GM21576 (cell line): ENCODE data around the gene PSG4.
"Not testable (repeated sequence)": the region's sequence is repeated elsewhere in the genome, so short reads cannot be mapped to it uniquely, and the experiment has no call there.

Source experiments
- ATAC-seq: cut with Tn5 transposase; IDR thresholded peaks from one replicate; pipeline ENCODE4 v1.9.1; 2021; ENCODE audit warnings: mild to moderate bottlenecking, moderate library complexity; ENCODE audit not compliant: unreplicated experiment

PSG4 gene

DNA sequence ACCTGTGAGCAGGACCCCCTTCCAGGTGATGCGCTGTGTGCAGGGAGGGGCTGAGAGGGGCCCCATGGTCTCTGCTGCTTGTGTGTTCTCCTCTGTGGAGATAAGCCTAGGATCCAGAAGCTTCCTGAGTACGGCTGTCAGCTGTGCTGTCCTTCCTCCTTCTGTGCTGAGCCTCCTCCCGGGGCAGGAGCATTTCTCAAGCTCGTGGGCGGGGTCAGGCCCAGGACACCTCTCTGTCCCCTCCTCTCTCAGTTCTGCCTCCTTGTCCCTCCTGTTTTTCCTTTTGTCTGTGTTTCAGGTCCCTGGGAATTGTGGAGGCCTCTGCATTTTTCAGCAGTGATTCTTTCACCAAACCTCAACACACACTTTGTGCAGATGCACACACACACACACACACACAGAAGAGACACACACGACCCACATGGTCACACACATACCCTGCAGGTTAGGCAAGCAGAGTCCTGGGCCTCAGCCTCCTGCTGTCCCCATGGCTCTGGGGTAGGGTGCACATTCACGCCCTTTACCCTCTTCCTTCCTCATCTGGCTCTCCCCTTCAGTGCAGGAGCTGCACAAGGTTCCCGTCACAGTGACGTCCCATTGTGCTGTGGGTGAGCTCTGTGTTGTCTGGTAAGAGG, at the start of gene PSG4:
Gene PSG4 (minus strand): TSS at position 168 of the 635 bp plus-strand sequence. CDS start 102 bp downstream, at position 66.
- not testable (repeated sequence) for ATAC-seq

DNA sequence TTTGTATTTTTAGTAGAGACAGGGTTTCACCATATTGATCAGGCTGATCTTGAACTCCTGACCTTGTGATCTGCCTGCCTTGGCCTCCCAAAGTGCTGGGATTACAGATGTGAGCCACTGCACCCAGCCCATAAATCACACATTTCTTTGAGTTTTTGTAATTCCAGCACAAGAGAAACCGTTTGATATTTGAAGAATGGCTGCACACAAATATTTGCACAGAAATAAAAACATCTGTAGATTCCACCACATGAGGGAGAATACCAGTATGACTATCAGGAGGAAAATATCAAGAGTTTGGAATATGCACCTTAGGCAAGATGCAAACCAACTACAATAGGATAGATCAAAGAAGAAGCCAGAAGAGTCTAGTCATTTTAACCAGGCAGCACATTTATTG, 46.0 kb upstream of the PSG4 start:
- ATAC-seq, result not testable (repeated sequence)

DNA sequence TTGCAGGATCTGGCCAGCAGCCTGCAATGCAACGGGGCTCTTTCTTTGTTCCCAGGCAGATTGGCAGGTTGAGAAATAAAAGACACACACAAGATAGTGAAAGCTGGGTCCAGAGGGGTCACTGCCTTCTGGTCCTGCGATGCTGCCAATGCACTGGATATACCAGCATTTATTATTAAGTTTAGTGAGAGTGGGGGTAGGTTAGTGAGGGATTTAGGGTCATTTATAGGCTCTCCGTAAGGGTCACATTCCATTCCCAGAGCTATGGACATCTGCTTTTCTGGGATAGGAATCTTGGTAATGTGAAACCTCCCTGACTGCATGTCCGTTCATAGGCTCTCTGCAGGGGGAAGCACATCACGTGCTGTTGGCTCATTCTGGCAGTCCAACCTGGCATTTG, 44.9 kb upstream of the PSG4 start:
- not testable (repeated sequence) for ATAC-seq

DNA sequence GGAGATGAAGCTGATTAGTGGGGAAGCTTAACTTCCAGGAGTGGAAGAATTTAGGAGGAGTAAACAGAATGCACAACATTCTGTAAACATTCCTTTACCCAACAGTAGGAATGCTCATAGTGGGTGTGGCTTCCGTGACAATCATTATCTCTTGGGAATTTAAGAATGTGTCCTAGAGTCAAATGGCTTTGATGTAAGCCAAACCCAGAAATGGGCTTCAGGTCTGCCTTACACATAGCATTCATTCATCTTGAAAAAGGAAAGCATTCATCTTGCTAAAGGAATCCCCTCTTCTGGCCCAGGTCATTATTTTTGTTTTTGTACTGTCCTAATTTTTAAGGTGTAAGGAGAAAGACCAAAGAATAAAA, 43.2 kb upstream of the PSG4 start:
- ATAC-seq, result not testable (repeated sequence)

DNA sequence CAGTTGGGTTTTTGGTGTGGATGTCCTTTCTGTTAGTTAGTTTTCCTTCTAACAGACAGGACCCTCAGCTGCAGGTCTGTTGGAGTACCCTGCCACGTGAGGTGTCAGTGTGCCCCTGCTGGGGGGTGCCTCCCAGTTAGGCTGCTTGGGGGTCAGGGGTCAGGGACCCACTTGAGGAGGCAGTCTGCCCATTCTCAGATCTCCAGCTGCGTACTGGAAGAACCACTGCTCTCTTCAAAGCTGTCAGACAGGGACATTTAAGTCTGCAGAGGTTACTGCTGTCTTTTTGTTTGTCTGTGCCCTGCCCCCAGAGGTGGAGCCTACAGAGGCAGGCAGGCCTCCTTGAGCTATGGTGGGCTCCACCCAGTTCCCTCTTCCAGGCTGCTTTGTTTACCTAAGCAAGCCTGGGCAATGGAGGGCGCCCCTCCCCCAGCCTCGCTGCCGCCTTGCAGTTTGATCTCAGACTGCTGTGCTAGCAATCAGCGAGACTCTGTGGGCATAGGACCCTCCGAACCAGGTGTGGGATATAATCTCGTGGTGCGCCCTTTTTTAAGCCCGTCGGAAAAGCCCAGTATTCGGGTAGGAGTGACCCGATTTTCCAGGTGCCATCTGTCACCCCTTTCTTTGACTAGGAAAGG, 41.9 kb upstream of the PSG4 start:
- not testable (repeated sequence) for ATAC-seq

DNA sequence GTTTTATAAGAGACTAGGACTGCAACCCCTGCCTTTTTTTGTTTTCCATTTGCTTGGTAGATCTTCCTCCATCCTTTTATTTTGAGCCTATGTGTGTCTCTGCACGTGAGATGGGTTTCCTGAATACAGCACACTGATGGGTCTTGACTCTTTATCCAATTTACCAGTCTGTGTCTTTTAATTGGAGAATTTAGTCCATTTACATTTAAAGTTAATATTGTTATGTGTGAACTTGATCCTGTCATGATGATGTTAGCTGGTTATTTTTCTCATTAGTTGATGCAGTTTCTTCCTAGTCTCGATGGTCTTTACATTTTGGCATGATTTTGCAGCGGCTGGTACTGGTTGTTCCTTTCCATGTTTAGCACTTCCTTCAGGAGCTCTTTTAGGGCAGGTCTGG, 40.4 kb upstream of the PSG4 start:
- not testable (repeated sequence) for ATAC-seq

DNA sequence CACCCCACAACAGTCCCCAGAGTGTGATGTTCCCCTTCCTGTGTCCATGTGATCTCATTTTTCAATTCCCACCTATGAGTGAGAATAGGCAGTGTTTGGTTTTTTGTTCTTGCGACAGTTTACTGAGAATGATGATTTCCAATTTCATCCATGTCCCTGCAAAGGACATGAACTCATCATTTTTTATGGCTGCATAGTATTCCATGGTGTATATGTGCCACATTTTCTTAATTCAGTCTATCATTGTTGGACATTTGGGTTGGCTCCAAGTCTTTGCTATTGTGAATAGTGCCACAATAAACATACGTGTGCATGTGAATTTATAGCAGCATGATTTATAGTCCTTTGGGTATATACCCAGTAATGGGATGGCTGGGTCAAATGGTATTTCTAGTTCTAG, 36.8 kb upstream of the PSG4 start:
- not testable (repeated sequence) for ATAC-seq

DNA sequence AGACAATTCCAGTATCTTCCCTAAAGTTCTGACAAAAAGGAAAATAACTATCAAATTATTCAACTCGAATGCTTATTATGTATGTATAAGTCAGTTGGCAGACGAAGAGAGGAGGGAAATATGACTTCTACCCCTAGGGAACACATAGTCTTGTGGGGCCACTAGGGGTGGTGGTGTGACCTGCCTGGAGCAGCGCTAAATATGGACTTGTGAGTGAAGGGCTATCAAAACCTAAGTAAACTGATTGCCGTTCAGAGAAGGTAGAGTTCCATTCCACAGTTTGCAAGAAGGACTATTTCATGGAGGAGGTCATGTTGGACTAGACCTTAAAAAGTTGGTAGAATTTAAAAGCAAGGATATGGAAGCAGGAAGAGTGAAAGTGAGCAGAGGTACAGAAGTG, 32.8 kb upstream of the PSG4 start:
- ATAC-seq, result not testable (repeated sequence)

DNA sequence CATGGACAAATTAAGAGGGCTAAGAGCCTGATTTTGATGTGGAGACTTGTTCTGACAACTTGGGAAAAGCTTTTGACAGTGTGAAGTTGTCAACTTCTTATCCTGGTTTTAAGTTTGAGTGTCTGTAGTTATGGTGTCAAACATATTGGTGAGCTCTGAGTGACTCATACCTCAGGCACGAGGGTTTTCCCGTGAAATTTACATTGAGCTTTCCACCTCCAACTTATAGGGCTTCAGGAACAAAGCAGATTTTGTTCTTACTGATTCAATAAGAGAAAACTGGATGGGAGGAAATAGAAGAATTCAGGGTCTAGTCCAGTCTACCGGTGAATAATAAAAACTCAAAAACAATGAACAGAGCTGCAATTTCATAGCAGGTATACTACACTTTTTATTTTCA, 30.2 kb upstream of the PSG4 start:
- ATAC-seq, result not testable (repeated sequence)

DNA sequence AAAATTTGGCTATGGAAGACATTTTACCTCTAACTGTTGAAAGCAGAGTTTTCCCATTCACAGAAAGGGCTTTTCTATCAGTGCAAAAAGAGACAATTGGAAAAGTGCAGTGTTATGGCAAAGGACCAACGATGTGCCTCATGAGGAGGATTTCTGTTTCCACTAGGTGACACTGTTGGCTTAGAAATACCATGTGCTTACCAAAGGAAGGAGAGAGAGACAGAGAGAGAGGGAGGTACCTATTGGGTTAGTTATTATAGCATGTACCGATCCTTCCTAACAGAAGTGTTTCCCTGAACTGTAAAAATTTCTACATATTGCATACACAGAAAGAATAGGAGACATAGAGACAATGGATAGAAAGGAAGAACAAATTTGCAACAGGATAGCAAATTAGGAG, 23.9 kb upstream of the PSG4 start:
- ATAC-seq, result no peak

DNA sequence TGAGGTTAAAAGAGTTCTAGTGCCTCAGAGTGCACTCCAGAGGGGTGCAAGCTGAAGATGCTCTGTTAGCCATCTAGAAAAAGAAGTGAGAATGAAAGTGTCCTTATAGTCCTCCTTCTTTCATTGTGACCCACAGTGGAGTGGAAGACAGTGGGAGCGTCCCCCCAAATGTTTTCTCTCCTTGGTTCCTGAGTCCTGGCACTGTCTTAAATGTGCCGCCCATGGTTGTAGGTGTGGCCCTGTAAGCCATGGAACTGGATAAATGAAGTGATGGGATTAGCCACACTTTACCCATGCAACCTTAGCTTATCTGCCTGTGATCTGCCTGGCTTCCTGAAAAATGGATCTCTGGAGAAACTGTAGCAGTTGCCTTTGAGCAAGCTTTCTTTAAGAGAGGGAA, 23.3 kb upstream of the PSG4 start:
- ATAC-seq, result not testable (repeated sequence)

DNA sequence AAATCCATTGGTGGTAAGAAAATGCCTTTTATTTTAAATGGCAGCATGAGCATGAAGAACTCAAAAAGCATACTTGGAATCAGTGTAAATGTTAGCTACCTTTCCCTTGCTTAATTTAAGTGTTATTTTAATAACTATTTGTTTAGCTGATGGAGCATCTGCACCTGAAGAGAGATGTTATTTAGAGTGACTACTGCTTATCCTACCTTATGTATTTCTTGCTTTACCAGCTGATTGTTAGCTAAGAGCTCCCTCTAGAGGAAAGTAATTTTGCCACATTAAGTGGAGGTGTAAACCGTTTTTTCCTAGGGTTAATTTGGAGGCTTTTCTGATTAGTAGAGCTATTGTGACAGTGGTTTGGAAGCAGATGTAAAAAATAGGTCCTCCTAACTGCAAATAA, 21.5 kb upstream of the PSG4 start:
- ATAC-seq, result not testable (repeated sequence)

DNA sequence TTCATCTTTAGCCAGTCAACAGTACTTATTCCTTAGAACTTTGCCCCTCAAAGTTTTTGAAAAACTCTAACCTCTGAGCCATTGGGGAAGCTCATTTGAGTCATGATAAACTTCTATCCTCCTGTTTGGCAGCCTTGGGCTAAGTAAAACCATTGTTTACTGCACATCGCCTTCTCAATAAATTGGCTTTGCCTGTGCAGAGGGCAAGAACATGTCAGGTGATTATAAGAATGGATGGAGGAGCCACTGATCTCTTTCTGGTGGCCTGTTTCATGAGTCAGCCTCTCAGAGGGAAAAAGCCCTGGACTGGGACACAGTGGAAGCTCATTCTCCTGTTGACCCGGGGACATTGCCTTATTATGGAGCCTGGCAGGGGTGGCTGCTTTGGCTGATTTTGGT, 19.4 kb upstream of the PSG4 start:
- no peak for ATAC-seq

DNA sequence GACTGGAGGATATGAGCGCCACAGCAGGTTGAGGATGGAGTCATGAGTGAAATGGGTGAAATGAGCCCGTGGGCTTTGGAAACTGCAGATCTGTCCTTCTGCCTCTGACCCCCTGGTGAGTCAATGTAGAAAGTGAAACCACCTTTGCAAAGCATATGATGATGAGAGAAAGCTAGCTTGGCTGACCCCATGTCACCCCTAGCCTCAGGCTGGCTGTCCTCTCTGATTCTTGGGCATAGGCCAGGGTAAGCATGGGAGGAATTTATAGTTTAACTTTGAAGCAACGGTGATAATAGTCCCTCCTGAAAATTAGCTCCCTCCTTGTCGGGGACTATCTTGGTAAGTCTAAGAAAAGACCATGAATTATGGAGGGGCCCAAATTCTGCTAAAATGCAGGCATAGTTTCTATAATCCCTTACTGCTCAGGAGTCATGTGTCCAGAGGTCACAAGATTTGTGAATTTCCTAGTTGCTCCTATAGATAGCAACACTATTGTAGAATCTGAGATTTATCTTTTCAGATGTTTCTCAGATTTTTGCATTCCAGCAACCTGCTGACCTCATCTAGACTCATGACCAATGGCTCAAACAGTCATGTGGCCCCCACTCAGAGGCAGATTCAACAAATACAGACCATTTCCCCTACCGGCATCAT, 18.9 kb upstream of the PSG4 start:
- ATAC-seq, result not testable (repeated sequence)

DNA sequence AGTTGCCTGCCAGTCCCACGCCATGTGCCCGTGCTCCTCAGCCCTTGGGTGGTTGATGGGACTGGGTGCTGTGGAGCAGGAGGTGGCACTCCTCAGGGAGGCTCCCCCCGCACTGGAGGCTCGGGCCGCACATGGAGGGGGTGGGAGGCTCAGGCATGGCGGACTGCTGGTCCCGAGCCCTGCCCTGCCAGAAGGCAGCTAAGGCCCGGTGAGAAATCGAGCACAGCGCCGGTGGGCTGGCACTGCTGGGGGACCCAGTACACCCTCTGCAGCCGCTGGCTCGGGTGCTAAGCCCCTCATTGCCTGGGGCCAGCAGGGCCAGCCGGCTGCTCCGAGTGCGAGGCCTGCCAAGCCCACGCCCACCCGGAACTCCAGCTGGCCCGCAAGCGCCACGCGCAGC, 16.5 kb upstream of the PSG4 start:
- not testable (repeated sequence) for ATAC-seq

DNA sequence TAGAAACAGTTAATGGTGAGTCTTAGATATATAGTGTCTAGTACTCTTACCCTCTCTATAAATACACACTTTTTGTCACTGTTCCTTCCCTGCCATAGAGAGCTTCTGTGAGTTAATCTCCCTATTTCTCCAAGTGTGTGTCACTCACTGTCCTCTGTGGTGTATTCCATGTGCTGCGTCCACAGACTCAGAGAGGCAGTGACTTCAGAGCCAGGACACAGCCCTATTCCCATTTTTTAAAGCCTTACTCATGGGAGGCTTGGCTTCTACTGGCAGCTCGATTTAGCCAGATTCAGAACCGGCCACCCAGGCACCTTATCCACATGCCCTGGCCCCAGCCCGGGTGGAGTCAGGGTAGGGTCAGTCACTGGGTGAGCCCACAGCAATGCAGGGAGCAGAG, 13.7 kb upstream of the PSG4 start:
- not testable (repeated sequence) for ATAC-seq

DNA sequence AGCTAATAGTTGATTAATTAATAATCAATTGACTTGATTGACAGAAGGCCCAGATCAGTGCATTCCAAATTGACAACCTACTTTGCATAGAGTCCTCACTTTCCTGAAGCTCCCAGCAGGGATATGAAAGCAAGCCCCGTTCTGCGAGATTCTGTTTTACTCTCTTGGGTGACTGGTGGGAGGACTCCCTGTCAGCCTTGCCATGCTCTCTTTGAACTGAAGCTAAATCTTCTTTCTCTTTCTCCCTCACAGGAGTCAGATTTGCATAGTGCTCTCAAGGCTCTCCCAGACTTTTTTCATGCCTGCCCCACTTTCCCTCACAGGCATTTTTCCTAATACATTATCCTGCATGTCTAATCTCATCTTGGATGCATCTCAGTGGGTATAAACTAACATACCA, 10.4 kb upstream of the PSG4 start:
- not testable (repeated sequence) for ATAC-seq

DNA sequence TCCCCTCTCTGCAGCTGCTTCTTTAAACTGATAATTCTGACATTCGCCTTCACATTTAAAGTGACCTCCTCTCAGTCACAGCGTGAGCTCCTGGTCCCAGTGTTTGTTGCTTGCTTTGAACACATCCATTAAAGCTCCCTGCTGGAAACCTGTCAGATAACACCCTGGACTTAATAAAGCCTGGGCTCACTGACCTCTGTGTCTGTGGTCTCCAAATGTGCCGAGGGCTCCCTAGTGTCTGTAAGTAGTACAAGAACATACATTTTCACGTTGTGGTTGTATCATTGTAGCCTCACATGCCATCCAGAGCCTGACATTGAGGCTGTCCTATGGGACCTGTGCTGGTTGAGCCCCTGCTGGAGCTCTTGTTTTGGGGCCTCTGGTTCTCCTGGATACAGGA, 2.6 kb upstream of the PSG4 start:
- no peak for ATAC-seq

DNA sequence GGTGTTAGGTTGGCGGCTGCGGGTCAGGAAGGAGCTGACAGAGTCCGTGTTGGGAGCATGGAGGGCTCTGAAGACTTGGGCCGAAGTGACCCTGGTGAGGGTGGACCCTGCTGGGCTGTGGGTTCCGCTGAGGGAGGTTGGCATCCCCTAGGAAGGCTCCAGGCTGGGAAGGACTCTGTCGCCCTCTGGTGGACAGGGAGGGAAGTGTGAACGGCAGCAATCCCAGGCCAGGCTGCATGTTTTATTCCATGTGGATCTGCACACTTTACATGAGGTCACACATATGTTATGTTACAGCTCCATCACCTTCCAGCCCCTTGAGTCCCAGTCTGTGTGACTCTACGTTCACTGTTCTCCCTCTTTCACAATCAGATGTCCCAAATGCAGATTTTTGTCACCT, 1.7 kb upstream of the PSG4 start:
- not testable (repeated sequence) for ATAC-seq

DNA sequence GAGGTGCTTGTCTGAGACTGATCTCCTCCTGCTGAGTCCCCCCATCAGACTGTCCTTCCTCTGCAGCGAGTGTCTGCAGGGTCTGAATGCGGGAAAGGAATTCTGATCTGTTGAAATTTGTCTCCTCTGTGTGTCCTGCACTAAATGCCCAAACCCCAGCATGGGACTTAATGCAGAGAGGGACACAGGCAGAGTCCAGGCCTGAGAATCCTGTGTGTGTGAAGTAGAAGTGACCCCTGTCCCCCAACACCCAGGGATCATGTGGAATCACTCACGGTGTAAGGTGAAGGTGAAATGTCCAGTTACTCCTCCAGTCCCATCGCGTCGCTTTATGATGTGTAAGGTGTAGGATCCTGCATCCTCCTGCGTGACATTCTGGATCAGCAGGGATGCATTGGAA, 1.8 kb downstream of the PSG4 start:
- ATAC-seq, result not testable (repeated sequence)

DNA sequence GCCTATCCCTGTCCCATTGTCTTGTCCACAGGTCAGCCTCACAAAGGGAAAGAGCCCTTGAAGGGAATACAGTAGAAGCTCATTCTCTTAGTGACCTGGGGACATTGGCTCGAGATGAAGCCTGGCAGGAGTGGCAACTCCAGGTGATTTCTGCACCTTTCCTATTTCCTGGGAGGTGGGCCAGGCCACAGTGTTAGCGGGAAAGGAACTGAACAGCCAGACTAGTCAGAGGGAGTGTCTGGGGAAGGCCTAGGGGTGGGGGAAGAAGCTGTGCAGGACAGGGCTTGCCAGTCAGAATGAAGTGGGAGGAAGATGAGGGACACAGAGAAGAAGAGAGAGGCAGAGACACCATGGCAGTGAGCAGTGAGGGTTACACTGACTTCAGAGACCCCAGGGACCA, 3.5 kb downstream of the PSG4 start:
- ATAC-seq, result not testable (repeated sequence)

DNA sequence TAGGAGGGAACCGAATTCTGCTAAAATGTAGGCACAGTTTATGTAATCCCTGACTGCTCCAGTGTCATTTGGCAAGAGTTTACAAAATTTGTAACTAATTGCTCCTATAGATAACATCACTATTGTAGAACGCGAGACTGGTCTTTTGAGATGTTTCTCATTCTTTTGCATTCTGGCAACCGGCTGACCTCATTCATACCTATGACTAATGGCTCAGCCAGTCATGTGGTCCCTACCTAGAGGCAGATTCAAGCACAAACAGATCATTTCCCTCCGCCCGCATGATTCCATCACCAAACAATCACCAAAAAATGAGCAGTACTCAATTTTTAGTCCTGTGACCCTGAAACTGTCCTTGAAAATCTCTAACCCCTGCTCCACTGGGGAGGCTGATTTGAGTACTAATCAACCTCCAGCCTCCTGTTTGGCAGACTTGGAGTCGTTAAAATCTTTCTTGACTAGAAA, 4.1 kb downstream of the PSG4 start:
- not testable (repeated sequence) for ATAC-seq
